NCI-H1694 treated with DMSO at 0.1 percent for 48 hours (cell line): ENCODE data around the gene USP53.
"Not testable (repeated sequence)": the region's sequence is repeated elsewhere in the genome, so short reads cannot be mapped to it uniquely, and the experiment has no call there.

Experiments
- DNase-seq: peaks from one replicate; lab custom pipeline; 2025; lab: John Stamatoyannopoulos, UW

USP53 gene

GRCh38 chr4:119321921-119322687 is 109.6 kb downstream of the USP53 start, which contains the start of gene FABP2:
TSS of gene FABP2 (minus strand) at chr4:119322138. CDS start at chr4:119322102, 36 bp downstream.
- DNase-seq, result no peak

- no peak for DNase-seq
Measured at GRCh38 chr4:119328695-119329094, 116.2 kb downstream of the USP53 start.

- DNase-seq, result no peak
Measured at GRCh38 chr4:119329835-119330620, 117.5 kb downstream of the USP53 start.

- DNase-seq, result not testable (repeated sequence)
Measured at GRCh38 chr4:119336332-119336979, 123.9 kb downstream of the USP53 start.

GRCh38 chr4:119337010-119337409 is 124.5 kb downstream of the USP53 start:
- no peak for DNase-seq

GRCh38 chr4:119339895-119340294 is 127.4 kb downstream of the USP53 start:
- DNase-seq, result not testable (repeated sequence)

- DNase-seq, result not testable (repeated sequence)
Measured at GRCh38 chr4:119343293-119343692, 130.8 kb downstream of the USP53 start.
